ENCODE data around the gene LHX6.

- no peak for TF ChIP-seq CTCF (IDR thresholded peaks at IDR 0.05; ENCODE audit: low read depth, low read length)
- no peak for TF ChIP-seq EZH2phosphoT487 (IDR thresholded peaks at IDR 0.05; ENCODE audit: low read depth)
Observed at GRCh38 chr9:122274055-122274454, 45.3 kb upstream of the LHX6 start.

Data from OCI-LY3 (cell line).